Fibroblast of lung (primary cell): Measurements from ENCODE around the gene NBEA. TPM values are rescaled to one million over a fixed set of nuclear protein-coding genes. Genes with fewer than 3 reads are reported as not detected.
A peak's percentile ranks its signal among the peaks of the same experiment; 100 is the strongest.

Experiments
- DNase-seq, 2 donors: peaks; one replicate each; pipeline versions ENCODE4 v3.0.0 to v3.0.0-alpha.2; 2010; ENCODE audit warnings: low read depth in 2 of 2
- H2AFZ ChIP-seq: 2 replicates; pipeline ENCODE4 v1.5.1; 2012; ENCODE audit warnings: low read length, control low read depth, inconsistent platforms
- H3K27ac ChIP-seq: 2 replicates; pipeline ENCODE4 v1.5.1; 2011; ENCODE audit warnings: low read length, control low read depth; ENCODE audit not compliant: insufficient read depth
- H3K27me3 ChIP-seq: 2 replicates; pipeline ENCODE4 v1.5.1; 2011; ENCODE audit warnings: mild to moderate bottlenecking, low read length; ENCODE audit not compliant: control insufficient read depth, insufficient read depth
- H3K36me3 ChIP-seq: 2 replicates; pipeline ENCODE4 v1.5.1; 2011; ENCODE audit warnings: low read length; ENCODE audit not compliant: control insufficient read depth, insufficient read depth
- H3K4me1 ChIP-seq: 2 replicates; pipeline ENCODE4 v1.5.1; 2011; ENCODE audit warnings: low read length; ENCODE audit not compliant: control insufficient read depth, insufficient read depth; ENCODE audit errors: extremely low read depth
- H3K4me2 ChIP-seq: 2 replicates; pipeline ENCODE4 v1.5.1; 2011; ENCODE audit warnings: low read length, control low read depth; ENCODE audit not compliant: insufficient read depth; ENCODE audit errors: extremely low read depth
- H3K4me3 ChIP-seq, 4 experiments: fragments of 200-600 bp in 1 of 4; sonication (generic) in 1 of 4; replicated peaks in 1 of 4; 2 replicates each; pipeline ENCODE4 v1.5.1; 2011 to 2016; ENCODE audit warnings: low read length in 4 of 4, low read depth in 3 of 4, mild to moderate bottlenecking in 3 of 4, control low read depth in 2 of 4, inconsistent platforms in 1 of 4, mixed read lengths in 1 of 4; ENCODE audit not compliant: insufficient read depth in 1 of 4; ENCODE audit errors: control extremely low read depth in 1 of 4
- H3K79me2 ChIP-seq: 2 replicates; pipeline ENCODE4 v1.5.1; 2012; ENCODE audit warnings: mild to moderate bottlenecking, low read length, inconsistent platforms; ENCODE audit not compliant: control insufficient read depth, insufficient read depth
- H3K9ac ChIP-seq: 2 replicates; pipeline ENCODE4 v1.5.1; 2011; ENCODE audit warnings: mild to moderate bottlenecking, low read length, control low read depth; ENCODE audit not compliant: insufficient read depth
- H3K9me3 ChIP-seq: 2 replicates; pipeline ENCODE4 v1.5.1; 2012; ENCODE audit warnings: low read depth, low read length; ENCODE audit not compliant: control insufficient read depth, insufficient read depth
- H4K20me1 ChIP-seq: 2 replicates; pipeline ENCODE4 v1.5.1; 2011; ENCODE audit warnings: low read length; ENCODE audit not compliant: control insufficient read depth, insufficient read depth; ENCODE audit errors: extremely low read depth
- CTCF ChIP-seq, 2 donors: IDR thresholded peaks in 1 of 2; conservative IDR thresholded peaks in 1 of 2; 1 replicate in 1 of 2; 2 replicates in 1 of 2; pipeline ENCODE4 v1.5.1; 2011 to 2012; ENCODE audit warnings: low read length in 2 of 2, control low read depth in 1 of 2, inconsistent platforms in 1 of 2, low read depth in 1 of 2, mild to moderate bottlenecking in 1 of 2
- EZH2 ChIP-seq: IDR thresholded peaks from 2 replicates; pipeline ENCODE4 v1.5.1; 2012; ENCODE audit warnings: low read length, control low read depth, mild to moderate bottlenecking; ENCODE audit errors: missing control alignments
- polyA plus RNA-seq, 2 donors: library from polyadenylated mRNA; depleted of rRNA in 1 of 2; stranded (reverse) in 1 of 2; unstranded in 1 of 2; fragments of >200 nt; gene quantifications; 2 replicates each; pipeline ENCODE4 v1.2.1, GENCODE V29; 2011 to 2012; ENCODE audit warnings: missing spikeins in 1 of 2
- total RNA-seq: library from RNA; depleted of rRNA; stranded (reverse); fragments of >200 nt; gene quantifications from 2 replicates; pipeline ENCODE4 v1.2.1, GENCODE V29; 2014

Gene NBEA
- total and polyA plus RNA-seq, 2 donors (not counting 1 experiment from before 2014, with no cell fraction given) = 3.6 to 7.8 TPM

- TF ChIP-seq CTCF (conservative IDR thresholded peaks at IDR 0.05 in 1 of 2, IDR thresholded peaks at IDR 0.05 in 1 of 2; ENCODE audit: low read depth in 1 of 2, low read length in 2 of 2) (no peak), EZH2 (no peak)
- H3K79me2 ChIP-seq = peaks cover 2% of the 10 kb centered on the region
- H3K36me3 ChIP-seq = no peaks in the 10 kb centered on the region
- no peaks in the 10 kb centered on the region for H4K20me1 ChIP-seq
- H2AFZ ChIP-seq = no peak overlapping the region
- peak overlapping the region in 2 of 4 experiments; percentile 67 to 75 for H3K4me3 ChIP-seq
- H3K4me2 ChIP-seq = peak overlapping the region; percentile 55
- H3K4me1 ChIP-seq = no peaks in the 10 kb centered on the region
- no peaks in the 10 kb centered on the region for H3K9me3 ChIP-seq
- DNase-seq = no peak
- H3K27me3 ChIP-seq = no peaks in the 10 kb centered on the region
- no peak overlapping the region for H3K27ac ChIP-seq
- no peak overlapping the region for H3K9ac ChIP-seq
These were observed 531.7 kb downstream of the NBEA start for GRCh38 chr13:35473802-35474201.

GRCh38 chr13:35474496-35475211 is 532.6 kb downstream of the NBEA start:
- peak overlapping the region; percentile 68 for H3K27ac ChIP-seq
- peaks cover 2% of the 10 kb centered on the region for H3K79me2 ChIP-seq
- H3K9me3 ChIP-seq = no peaks in the 10 kb centered on the region
- no peaks in the 10 kb centered on the region for H3K4me1 ChIP-seq
- DNase-seq = peak in 1 of 2 donors; percentile 15
- H3K9ac ChIP-seq = peak overlapping the region; percentile 53
- H3K27me3 ChIP-seq = no peaks in the 10 kb centered on the region
- peak overlapping the region; percentile 63 to 75 (median 69) for H3K4me3 ChIP-seq
- TF ChIP-seq EZH2 (no peak), CTCF (conservative IDR thresholded peaks at IDR 0.05 in 1 of 2, IDR thresholded peaks at IDR 0.05 in 1 of 2; ENCODE audit: low read depth in 1 of 2, low read length in 2 of 2) (no peak)
- H4K20me1 ChIP-seq = no peaks in the 10 kb centered on the region
- peak overlapping the region; percentile 50 for H2AFZ ChIP-seq
- H3K36me3 ChIP-seq = no peaks in the 10 kb centered on the region
- H3K4me2 ChIP-seq = peak overlapping the region; percentile 55

GRCh38 chr13:35475212-35475959 is 533.3 kb downstream of the NBEA start:
- peak; percentile 41 to 47 for DNase-seq

More at GRCh38 chr13:35475212-35475959, 533.3 kb downstream of the NBEA start:
- Histone ChIP-seq H2AFZ (peak overlapping the region; percentile 50), H3K4me3 (peak overlapping the region; percentile 63 to 75 (median 69)), H3K79me2 (peaks cover 2% of the 10 kb centered on the region), H3K36me3 (no peaks in the 10 kb centered on the region), H3K4me2 (peak overlapping the region; percentile 55), H3K27me3 (no peaks in the 10 kb centered on the region), H3K4me1 (no peaks in the 10 kb centered on the region), H3K9me3 (no peaks in the 10 kb centered on the region), H3K27ac (peak overlapping the region; percentile 68), H3K9ac (peak overlapping the region; percentile 53), H4K20me1 (no peaks in the 10 kb centered on the region)
- TF ChIP-seq CTCF (conservative IDR thresholded peaks at IDR 0.05 in 1 of 2, IDR thresholded peaks at IDR 0.05 in 1 of 2; ENCODE audit: low read depth in 1 of 2, low read length in 2 of 2) (no peak), EZH2 (no peak)
